Heart left ventricle (tissue), 16 donors: Measurements from ENCODE around the gene DNAI2. TPM values are rescaled to one million over a fixed set of nuclear protein-coding genes. Genes with fewer than 3 reads are reported as not detected.
A peak's percentile ranks its signal among the peaks of the same experiment; 100 is the strongest.

ENCODE experiments used
- ATAC-seq, 4 donors: fragments of 200-7000 bp; cut with Tn5 transposase; one replicate each; pipeline ENCODE4 v1.9.1; 2020 to 2022; ENCODE audit warnings: moderate library complexity in 4 of 4, mild to moderate bottlenecking in 3 of 4, moderate number of reproducible peaks in 1 of 4
- DNase-seq, 5 donors: peaks; one replicate each; pipeline ENCODE4 v3.0.0-alpha.2; 2020
- H3K27ac ChIP-seq, 12 donors: fragments of 200-600 bp; sonication (generic) in 4 of 12; one replicate each; pipeline versions ENCODE4 v1.5.0 to v1.8.0; 2016 to 2022; ENCODE audit warnings: mild to moderate bottlenecking in 2 of 12
- H3K27me3 ChIP-seq, 9 donors: fragments of 200-600 bp; sonication (generic) in 2 of 9; one replicate each; pipeline versions ENCODE4 v1.5.1 to v1.8.0; 2016 to 2022; ENCODE audit warnings: mild to moderate bottlenecking in 3 of 9
- H3K36me3 ChIP-seq, 9 donors: fragments of 200-600 bp; sonication (generic) in 2 of 9; one replicate each; pipeline versions ENCODE4 v1.5.0 to v1.8.0; 2018 to 2022; ENCODE audit warnings: mild to moderate bottlenecking in 2 of 9
- H3K4me1 ChIP-seq, 12 donors: fragments of 200-600 bp; sonication (generic) in 4 of 12; one replicate each; pipeline versions ENCODE4 v1.5.0 to v1.8.0; 2016 to 2022; ENCODE audit warnings: mild to moderate bottlenecking in 3 of 12
- H3K4me3 ChIP-seq, 12 donors: fragments of 200-600 bp; sonication (generic) in 4 of 12; one replicate each; pipeline versions ENCODE4 v1.5.0 to v1.8.0; 2017 to 2022; ENCODE audit warnings: mild to moderate bottlenecking in 9 of 12, moderate library complexity in 4 of 12
- H3K9me3 ChIP-seq, 12 donors: fragments of 200-600 bp; sonication (generic) in 4 of 12; one replicate each; pipeline versions ENCODE4 v1.5.0 to v1.8.0; 2016 to 2022; ENCODE audit warnings: mild to moderate bottlenecking in 1 of 12
- CTCF ChIP-seq, 12 donors: fragments of 200-600 bp; sonication (generic) in 4 of 12; IDR thresholded peaks; one replicate each; pipeline versions ENCODE4 v1.5.0 to v1.8.0; 2018 to 2022; ENCODE audit warnings: antibody characterized with exemption in 12 of 12, mild to moderate bottlenecking in 5 of 12
- POLR2A ChIP-seq, 2 donors: fragments of 450-650 bp; IDR thresholded peaks; one replicate each; pipeline ENCODE4 v1.6.1; 2017; ENCODE audit warnings: antibody characterized with exemption in 2 of 2, mild to moderate bottlenecking in 2 of 2, moderate library complexity in 2 of 2
- WGBS, 4 donors: extraction: QIAGEN DNeasy Blood & Tissue Kit in 2 of 4; methylation state at CpG; one replicate each; pipeline versions ENCODE4 v1.1.5 to v1.1.7; 2013 to 2018; 5-methylcytosine and 5-hydroxymethylcytosine counted together
- intact Hi-C, 10 donors: fragments of 100-400 bp; cut with DNase I; formaldehyde crosslinking; loops; one replicate each; pipeline versions ENCODE4 v1.11.1 to v1.14.2; 2022
- polyA plus RNA-seq, 2 donors: library from polyadenylated mRNA; stranded (reverse); fragments of 200-250 nt; gene quantifications; one replicate each; pipeline ENCODE4 v1.2.3, GENCODE V29; 2013
- total RNA-seq, 9 donors: library from RNA; depleted of rRNA in 2 of 9; stranded (reverse); fragments of >200 nt in 2 of 9; fragmentation: NEBNext Ultra II Directional in 3 of 9; extraction: Animal tissue kit (Norgen Biotek cat#: 25700) in 3 of 9; gene quantifications; one replicate each; pipeline versions ENCODE4 v1.1.0 to v1.2.4, GENCODE V29; 2016 to 2023
- donor health status: ischemic (EF 13 %, LVEDD 7.1; RV severe dilation, severe dysfunction).
- donor health status: healthy with polysubstance abuse.
- donor health status: DM: no; HTN: yes; CAD: no.
- donor health status: DM: no; HTN: no; CAD: no.
- donor health status: ischemic (EF 25% LVEDD 6.9; RV normal size, moderate dysfunction).
- donor health status: ischemic (EF 25% LVEDD 5.7; RV mildly dilated, moderate dysfunction).
- donor health status: healthy.
- donor health status: DM: yes; HTN: yes; CAD: no.
- donor health status: ischemic (EF 35%, LVEDD 5.7; RV mildly dilated, moderate dysfunction).
- donor health status: nonischemic (EF 11% LVEDD 7.7; RV severe dilation, severe dysfunction).
- donor health status: DM: yes; HTN: yes; CAD: no.
- donor health status: PGD.
- donor health status: ischemic (EF 29% LVEDD 5.4; RV normal size, mild dysfunction).
- donor health status: nonischemic (EF 23%, LVEDD 6.1; RV moderate dilation, normal function).

DNAI2 gene
- total and polyA plus RNA-seq, 11 donors = not detected

- peaks cover 0 to 51% (median 25%) of the 10 kb centered on the region in 9 donors for H3K36me3 ChIP-seq
- intact Hi-C loops = no loop called here
- no peak for TF ChIP-seq CTCF (IDR thresholded peaks at IDR 0.05)
- no peak for TF ChIP-seq POLR2A (IDR thresholded peaks at IDR 0.05)
- H3K4me1 ChIP-seq = no peaks in the 10 kb centered on the region
- no peak overlapping the region for H3K4me3 ChIP-seq
- WGBS, 4 donors = 91 to 94% (median 91%) methylated on average over 7 to 13 of the region's 13 CpGs
- H3K27ac ChIP-seq = no peak overlapping the region
- DNase-seq (no peak), ATAC-seq (no peak)
- no peaks in the 10 kb centered on the region for H3K27me3 ChIP-seq
- H3K9me3 ChIP-seq = no peaks in the 10 kb centered on the region
Observed at GRCh38 chr17:74253036-74253435, 21.0 kb upstream of the DNAI2 start.

- Histone ChIP-seq H3K27ac (no peak overlapping the region), H3K4me3 (no peak overlapping the region), H3K27me3 (no peaks in the 10 kb centered on the region), H3K36me3 (peaks cover 0 to 50% (median 32%) of the 10 kb centered on the region in 9 donors), H3K9me3 (no peaks in the 10 kb centered on the region), H3K4me1 (no peaks in the 10 kb centered on the region)
- intact Hi-C loops = no loop called here
- no peak for DNase-seq
- ATAC-seq = no peak
- no peak for TF ChIP-seq POLR2A (IDR thresholded peaks at IDR 0.05)
- no peak for TF ChIP-seq CTCF (IDR thresholded peaks at IDR 0.05)
- 90 to 93% (median 91%) methylated on average over 6 to 10 of the region's 10 CpGs for WGBS, 4 donors
Observed at GRCh38 chr17:74257311-74257710, 16.7 kb upstream of the DNAI2 start.

GRCh38 chr17:74259667-74260524 is 14.1 kb upstream of the DNAI2 start:
- H3K27ac ChIP-seq = no peak overlapping the region
- ATAC-seq (no peak), DNase-seq (no peak)
- no peak overlapping the region for H3K4me3 ChIP-seq
- 84 to 87% (median 86%) methylated on average over 20 to 21 of the region's 21 CpGs for WGBS, 4 donors
- H3K36me3 ChIP-seq = peaks cover 0 to 26% (median 16%) of the 10 kb centered on the region in 9 donors
- no peaks in the 10 kb centered on the region for H3K9me3 ChIP-seq
- intact Hi-C loops = no loop called here
- TF ChIP-seq CTCF (IDR thresholded peaks at IDR 0.05) = no peak
- TF ChIP-seq POLR2A (IDR thresholded peaks at IDR 0.05) = no peak
- H3K27me3 ChIP-seq = no peaks in the 10 kb centered on the region
- H3K4me1 ChIP-seq = no peaks in the 10 kb centered on the region

GRCh38 chr17:74260525-74260850 is 13.5 kb upstream of the DNAI2 start:
- Histone ChIP-seq H3K36me3 (peaks cover 0 to 23% (median 15%) of the 10 kb centered on the region in 9 donors), H3K4me3 (no peak overlapping the region), H3K27me3 (no peaks in the 10 kb centered on the region), H3K4me1 (no peaks in the 10 kb centered on the region), H3K9me3 (no peaks in the 10 kb centered on the region), H3K27ac (no peak overlapping the region)
- intact Hi-C loops = no loop called here
- 71 to 89% (median 77%) methylated on average over 5 to 6 of the region's 6 CpGs for whole genome bisulfite sequencing, 4 donors
- ATAC-seq (peak in 1 of 4 donors; percentile 6), DNase-seq (no peak)
- TF ChIP-seq CTCF (IDR thresholded peaks at IDR 0.05) (no peak), POLR2A (IDR thresholded peaks at IDR 0.05) (no peak)
